Heart left ventricle (tissue), 16 donors: ENCODE measurements around the gene PATE4. TPM values are rescaled to one million over a fixed set of nuclear protein-coding genes. Genes with fewer than 3 reads are reported as not detected.

Experiments
- ATAC-seq, 4 donors: fragments of 200-7000 bp; cut with Tn5 transposase; one replicate each; pipeline ENCODE4 v1.9.1; 2020 to 2022; ENCODE audit warnings: moderate library complexity in 4 of 4, mild to moderate bottlenecking in 3 of 4, moderate number of reproducible peaks in 1 of 4
- DNase-seq, 5 donors: peaks; one replicate each; pipeline ENCODE4 v3.0.0-alpha.2; 2020
- H3K27ac ChIP-seq, 12 donors: fragments of 200-600 bp; sonication (generic) in 4 of 12; one replicate each; pipeline versions ENCODE4 v1.5.0 to v1.8.0; 2016 to 2022; ENCODE audit warnings: mild to moderate bottlenecking in 2 of 12
- H3K27me3 ChIP-seq, 9 donors: fragments of 200-600 bp; sonication (generic) in 2 of 9; one replicate each; pipeline versions ENCODE4 v1.5.1 to v1.8.0; 2016 to 2022; ENCODE audit warnings: mild to moderate bottlenecking in 3 of 9
- H3K36me3 ChIP-seq, 9 donors: fragments of 200-600 bp; sonication (generic) in 2 of 9; one replicate each; pipeline versions ENCODE4 v1.5.0 to v1.8.0; 2018 to 2022; ENCODE audit warnings: mild to moderate bottlenecking in 2 of 9
- H3K4me1 ChIP-seq, 12 donors: fragments of 200-600 bp; sonication (generic) in 4 of 12; one replicate each; pipeline versions ENCODE4 v1.5.0 to v1.8.0; 2016 to 2022; ENCODE audit warnings: mild to moderate bottlenecking in 3 of 12
- H3K4me3 ChIP-seq, 12 donors: fragments of 200-600 bp; sonication (generic) in 4 of 12; one replicate each; pipeline versions ENCODE4 v1.5.0 to v1.8.0; 2017 to 2022; ENCODE audit warnings: mild to moderate bottlenecking in 9 of 12, moderate library complexity in 4 of 12
- H3K9me3 ChIP-seq, 12 donors: fragments of 200-600 bp; sonication (generic) in 4 of 12; one replicate each; pipeline versions ENCODE4 v1.5.0 to v1.8.0; 2016 to 2022; ENCODE audit warnings: mild to moderate bottlenecking in 1 of 12
- CTCF ChIP-seq, 12 donors: fragments of 200-600 bp; sonication (generic) in 4 of 12; IDR thresholded peaks; one replicate each; pipeline versions ENCODE4 v1.5.0 to v1.8.0; 2018 to 2022; ENCODE audit warnings: antibody characterized with exemption in 12 of 12, mild to moderate bottlenecking in 5 of 12
- POLR2A ChIP-seq, 2 donors: fragments of 450-650 bp; IDR thresholded peaks; one replicate each; pipeline ENCODE4 v1.6.1; 2017; ENCODE audit warnings: antibody characterized with exemption in 2 of 2, mild to moderate bottlenecking in 2 of 2, moderate library complexity in 2 of 2
- WGBS, 4 donors: extraction: QIAGEN DNeasy Blood & Tissue Kit in 2 of 4; methylation state at CpG; one replicate each; pipeline versions ENCODE4 v1.1.5 to v1.1.7; 2013 to 2018; 5-methylcytosine and 5-hydroxymethylcytosine counted together
- intact Hi-C, 10 donors: fragments of 100-400 bp; cut with DNase I; formaldehyde crosslinking; loops; one replicate each; pipeline versions ENCODE4 v1.11.1 to v1.14.2; 2022
- polyA plus RNA-seq, 2 donors: library from polyadenylated mRNA; stranded (reverse); fragments of 200-250 nt; gene quantifications; one replicate each; pipeline ENCODE4 v1.2.3, GENCODE V29; 2013
- total RNA-seq, 9 donors: library from RNA; depleted of rRNA in 2 of 9; stranded (reverse); fragments of >200 nt in 2 of 9; fragmentation: NEBNext Ultra II Directional in 3 of 9; extraction: Animal tissue kit (Norgen Biotek cat#: 25700) in 3 of 9; gene quantifications; one replicate each; pipeline versions ENCODE4 v1.1.0 to v1.2.4, GENCODE V29; 2016 to 2023
- donor health status: ischemic (EF 13 %, LVEDD 7.1; RV severe dilation, severe dysfunction).
- donor health status: healthy with polysubstance abuse.
- donor health status: DM: no; HTN: yes; CAD: no.
- donor health status: DM: no; HTN: no; CAD: no.
- donor health status: ischemic (EF 25% LVEDD 6.9; RV normal size, moderate dysfunction).
- donor health status: ischemic (EF 25% LVEDD 5.7; RV mildly dilated, moderate dysfunction).
- donor health status: healthy.
- donor health status: DM: yes; HTN: yes; CAD: no.
- donor health status: ischemic (EF 35%, LVEDD 5.7; RV mildly dilated, moderate dysfunction).
- donor health status: nonischemic (EF 11% LVEDD 7.7; RV severe dilation, severe dysfunction).
- donor health status: DM: yes; HTN: yes; CAD: no.
- donor health status: PGD.
- donor health status: ischemic (EF 29% LVEDD 5.4; RV normal size, mild dysfunction).
- donor health status: nonischemic (EF 23%, LVEDD 6.1; RV moderate dilation, normal function).

Gene PATE4
- total and polyA plus RNA-seq, 11 donors = not detected

GRCh38 chr11:125871391-125872137 is 38.4 kb downstream of the PATE4 start:
- H3K4me1 ChIP-seq = no peaks in the 10 kb centered on the region
- TF ChIP-seq CTCF (IDR thresholded peaks at IDR 0.05) = peak in 10 of 12 donors; percentile 7 to 48 (median 30)
- no peak for TF ChIP-seq POLR2A (IDR thresholded peaks at IDR 0.05)
- no peaks in the 10 kb centered on the region for H3K9me3 ChIP-seq
- DNase-seq = peak in 1 of 5 donors; percentile 29
- H3K36me3 ChIP-seq = no peaks in the 10 kb centered on the region
- no peaks in the 10 kb centered on the region for H3K27me3 ChIP-seq
- H3K27ac ChIP-seq = no peak overlapping the region
- WGBS, 4 donors = 69 to 81% (median 77%) methylated on average over 10 of the region's 10 CpGs
- ATAC-seq = no peak
- no peak overlapping the region for H3K4me3 ChIP-seq
- intact Hi-C loops = loop anchor here in 8 of 10 donors (5.0 to 10.0 kb wide), 6 partner anchors 244 to 917 kb away; partner anchors contain the start of genes CHEK1 (in 4 of the 8), CCDC15 (in 1 of the 8) and EI24 (in 1 of the 8)

GRCh38 chr11:125872138-125872491 is 39.0 kb downstream of the PATE4 start:
- no peaks in the 10 kb centered on the region for H3K4me1 ChIP-seq
- H3K4me3 ChIP-seq = no peak overlapping the region
- DNase-seq (no peak), ATAC-seq (no peak)
- intact Hi-C loops = loop anchor here in 8 of 10 donors (5.0 to 10.0 kb wide), 6 partner anchors 245 to 917 kb away; partner anchors contain the start of genes CHEK1 (in 4 of the 8), CCDC15 (in 1 of the 8) and EI24 (in 1 of the 8)
- H3K36me3 ChIP-seq = no peaks in the 10 kb centered on the region
- TF ChIP-seq CTCF (IDR thresholded peaks at IDR 0.05) = no peak
- TF ChIP-seq POLR2A (IDR thresholded peaks at IDR 0.05) = no peak
- H3K27me3 ChIP-seq = no peaks in the 10 kb centered on the region
- no peaks in the 10 kb centered on the region for H3K9me3 ChIP-seq
- no peak overlapping the region for H3K27ac ChIP-seq

GRCh38 chr11:125873881-125874555 is 40.9 kb downstream of the PATE4 start:
- Histone ChIP-seq H3K27ac (no peak overlapping the region), H3K9me3 (no peaks in the 10 kb centered on the region), H3K4me1 (no peaks in the 10 kb centered on the region), H3K27me3 (no peaks in the 10 kb centered on the region), H3K4me3 (peak overlapping the region in 8 of 12 donors; percentile 12 to 38 (median 28)), H3K36me3 (no peaks in the 10 kb centered on the region)
- intact Hi-C loops = loop anchor here in 8 of 10 donors (5.0 to 10.0 kb wide), 6 partner anchors 247 to 919 kb away; partner anchors contain the start of genes CHEK1 (in 4 of the 8), CCDC15 (in 1 of the 8) and EI24 (in 1 of the 8)
- no peak for TF ChIP-seq POLR2A (IDR thresholded peaks at IDR 0.05)
- no peak for TF ChIP-seq CTCF (IDR thresholded peaks at IDR 0.05)
- ATAC-seq (peak in 3 of 4 donors; percentile 20 to 34 (median 30)), DNase-seq (no peak)
- 69 to 74% (median 71%) methylated on average over 20 of the region's 20 CpGs for WGBS, 4 donors
